ENCODE data around the gene KLHL29. TPM values are rescaled to one million over a fixed set of nuclear protein-coding genes. Genes with fewer than 3 reads are reported as not detected.

Gene KLHL29
- total and polyA plus RNA-seq, 4 donors = 0.29 to 2.3 (median 0.68) TPM

- 87% methylated on average over 7 of the region's 7 CpGs for whole genome bisulfite sequencing
- no peak overlapping the region for H3K27ac ChIP-seq (ENCODE audit: low read depth in 1 of 2, low read length in 2 of 2)
- H3K27me3 ChIP-seq (ENCODE audit: control insufficient read depth in 4 of 4, insufficient read depth in 4 of 4, low read length in 3 of 4) = no peaks in the 10 kb centered on the region
- no peaks in the 10 kb centered on the region for H3K36me3 ChIP-seq (ENCODE audit: control insufficient read depth in 4 of 4, insufficient read depth in 3 of 4, low read depth in 1 of 4, low read length in 3 of 4)
- no peak overlapping the region for H3K4me3 ChIP-seq (ENCODE audit: low read depth in 1 of 3, low read length in 3 of 3)
- H3K9me3 ChIP-seq (ENCODE audit: control insufficient read depth in 4 of 4, low read length in 3 of 4) = no peaks in the 10 kb centered on the region
- H3K9ac ChIP-seq (ENCODE audit: low read depth in 1 of 2, low read length in 2 of 2) = no peak overlapping the region
- TF ChIP-seq, protein P1, sequence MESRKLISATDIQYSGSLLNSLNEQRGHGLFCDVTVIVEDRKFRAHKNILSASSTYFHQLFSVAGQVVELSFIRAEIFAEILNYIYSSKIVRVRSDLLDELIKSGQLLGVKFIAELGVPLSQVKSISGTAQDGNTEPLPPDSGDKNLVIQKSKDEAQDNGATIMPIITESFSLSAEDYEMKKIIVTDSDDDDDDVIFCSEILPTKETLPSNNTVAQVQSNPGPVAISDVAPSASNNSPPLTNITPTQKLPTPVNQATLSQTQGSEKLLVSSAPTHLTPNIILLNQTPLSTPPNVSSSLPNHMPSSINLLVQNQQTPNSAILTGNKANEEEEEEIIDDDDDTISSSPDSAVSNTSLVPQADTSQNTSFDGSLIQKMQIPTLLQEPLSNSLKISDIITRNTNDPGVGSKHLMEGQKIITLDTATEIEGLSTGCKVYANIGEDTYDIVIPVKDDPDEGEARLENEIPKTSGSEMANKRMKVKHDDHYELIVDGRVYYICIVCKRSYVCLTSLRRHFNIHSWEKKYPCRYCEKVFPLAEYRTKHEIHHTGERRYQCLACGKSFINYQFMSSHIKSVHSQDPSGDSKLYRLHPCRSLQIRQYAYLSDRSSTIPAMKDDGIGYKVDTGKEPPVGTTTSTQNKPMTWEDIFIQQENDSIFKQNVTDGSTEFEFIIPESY (IDR thresholded peaks at IDR 0.05) = no peak
- TF ChIP-seq FOXA1 (IDR thresholded peaks at IDR 0.05) = no peak
- TF ChIP-seq MAX (IDR thresholded peaks at IDR 0.05) = no peak
- DNase-seq (ENCODE audit: low spot score) = no peak
- H3K4me1 ChIP-seq (ENCODE audit: control insufficient read depth in 4 of 4, insufficient read depth in 4 of 4, low read length in 3 of 4) = no peaks in the 10 kb centered on the region
Measured at GRCh38 chr2:23618794-23619530, 234.0 kb downstream of the KLHL29 start.

DNA sequence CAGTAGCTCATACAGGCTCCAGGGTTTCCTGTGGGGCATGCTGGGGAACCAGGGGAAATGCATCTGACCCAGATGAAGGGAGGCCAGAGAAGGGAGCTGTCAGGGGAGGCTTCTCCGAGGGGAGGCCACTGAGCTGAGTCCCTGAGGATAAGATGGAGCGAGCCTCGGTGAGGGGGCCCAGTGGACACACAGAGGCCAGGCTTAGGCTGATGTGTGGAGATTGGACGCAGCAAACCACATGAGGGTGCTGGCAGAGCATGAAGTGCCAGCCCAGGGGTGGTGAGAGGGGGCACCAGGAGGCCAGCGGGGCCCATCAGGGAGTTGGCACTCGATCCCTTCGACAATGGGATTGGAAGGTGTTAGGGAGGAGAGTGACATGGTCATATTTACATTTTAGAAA is 235.0 kb downstream of the KLHL29 start:
- TF ChIP-seq, protein P1 (IDR thresholded peaks at IDR 0.05) = no peak
- TF ChIP-seq RXRA (IDR thresholded peaks at IDR 0.05) (no peak), RAD21 (IDR thresholded peaks at IDR 0.05) (no peak), HNF4G (IDR thresholded peaks at IDR 0.05) (no peak), FOXA2 (IDR thresholded peaks at IDR 0.05) (no peak), HNF4A (conservative IDR thresholded peaks at IDR 0.05) (no peak), SP1 (IDR thresholded peaks at IDR 0.05) (no peak), REST (IDR thresholded peaks at IDR 0.05) (no peak), FOXA1 (IDR thresholded peaks at IDR 0.05) (no peak), YY1 (IDR thresholded peaks at IDR 0.05) (no peak), EGR1 (IDR thresholded peaks at IDR 0.05; ENCODE audit: low read depth in 2 of 2) (no peak), NR2F2 (IDR thresholded peaks at IDR 0.05) (no peak), JUND (IDR thresholded peaks at IDR 0.05) (no peak), TAF1 (conservative IDR thresholded peaks at IDR 0.05) (no peak), MAX (IDR thresholded peaks at IDR 0.05) (no peak), GABPA (IDR thresholded peaks at IDR 0.05 in 1 of 2, conservative IDR thresholded peaks at IDR 0.05 in 1 of 2) (no peak)
- TF ChIP-seq, protein P2, sequence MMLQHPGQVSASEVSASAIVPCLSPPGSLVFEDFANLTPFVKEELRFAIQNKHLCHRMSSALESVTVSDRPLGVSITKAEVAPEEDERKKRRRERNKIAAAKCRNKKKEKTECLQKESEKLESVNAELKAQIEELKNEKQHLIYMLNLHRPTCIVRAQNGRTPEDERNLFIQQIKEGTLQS (IDR thresholded peaks at IDR 0.05) = no peak
- TF ChIP-seq, protein P3, sequence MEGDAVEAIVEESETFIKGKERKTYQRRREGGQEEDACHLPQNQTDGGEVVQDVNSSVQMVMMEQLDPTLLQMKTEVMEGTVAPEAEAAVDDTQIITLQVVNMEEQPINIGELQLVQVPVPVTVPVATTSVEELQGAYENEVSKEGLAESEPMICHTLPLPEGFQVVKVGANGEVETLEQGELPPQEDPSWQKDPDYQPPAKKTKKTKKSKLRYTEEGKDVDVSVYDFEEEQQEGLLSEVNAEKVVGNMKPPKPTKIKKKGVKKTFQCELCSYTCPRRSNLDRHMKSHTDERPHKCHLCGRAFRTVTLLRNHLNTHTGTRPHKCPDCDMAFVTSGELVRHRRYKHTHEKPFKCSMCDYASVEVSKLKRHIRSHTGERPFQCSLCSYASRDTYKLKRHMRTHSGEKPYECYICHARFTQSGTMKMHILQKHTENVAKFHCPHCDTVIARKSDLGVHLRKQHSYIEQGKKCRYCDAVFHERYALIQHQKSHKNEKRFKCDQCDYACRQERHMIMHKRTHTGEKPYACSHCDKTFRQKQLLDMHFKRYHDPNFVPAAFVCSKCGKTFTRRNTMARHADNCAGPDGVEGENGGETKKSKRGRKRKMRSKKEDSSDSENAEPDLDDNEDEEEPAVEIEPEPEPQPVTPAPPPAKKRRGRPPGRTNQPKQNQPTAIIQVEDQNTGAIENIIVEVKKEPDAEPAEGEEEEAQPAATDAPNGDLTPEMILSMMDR (IDR thresholded peaks at IDR 0.05; ENCODE audit: low read depth, low read length, missing input control) = no peak
- Histone ChIP-seq H3K4me1 (ENCODE audit: control insufficient read depth in 4 of 4, insufficient read depth in 4 of 4, low read length in 3 of 4) (no peaks in the 10 kb centered on the region), H3K36me3 (ENCODE audit: control insufficient read depth in 4 of 4, insufficient read depth in 3 of 4, low read depth in 1 of 4, low read length in 3 of 4) (no peaks in the 10 kb centered on the region), H3K27me3 (ENCODE audit: control insufficient read depth in 4 of 4, insufficient read depth in 4 of 4, low read length in 3 of 4) (no peaks in the 10 kb centered on the region), H3K27ac (ENCODE audit: low read depth in 1 of 2, low read length in 2 of 2) (no peak overlapping the region), H3K9ac (ENCODE audit: low read depth in 1 of 2, low read length in 2 of 2) (no peak overlapping the region), H3K4me3 (ENCODE audit: low read depth in 1 of 3, low read length in 3 of 3) (no peak overlapping the region), H3K9me3 (ENCODE audit: control insufficient read depth in 4 of 4, low read length in 3 of 4) (peaks cover 0 to 5% (median 3%) of the 10 kb centered on the region in 4 donors)
- 93% methylated on average over 7 of the region's 7 CpGs for WGBS
- DNase-seq (ENCODE audit: low spot score) = no peak

All from liver (tissue), 9 donors.